GM21529 (cell line): ENCODE data around the gene OPHN1.
"Not testable (repeated sequence)": the region's sequence is repeated elsewhere in the genome, so short reads cannot be mapped to it uniquely, and the experiment has no call there.

Source experiments
- ATAC-seq: cut with Tn5 transposase; IDR thresholded peaks from one replicate; pipeline ENCODE4 v1.9.1; 2021; ENCODE audit not compliant: unreplicated experiment

Gene OPHN1

GRCh38 chrX:68083510-68083909 is 349.8 kb downstream of the OPHN1 start:
- ATAC-seq: no peak

GRCh38 chrX:68079961-68080360 is 353.3 kb downstream of the OPHN1 start:
- no peak for ATAC-seq

GRCh38 chrX:68078801-68079200 is 354.5 kb downstream of the OPHN1 start:
- not testable (repeated sequence) for ATAC-seq

- ATAC-seq: no peak
Measured at GRCh38 chrX:68077378-68077777, 355.9 kb downstream of the OPHN1 start.

- ATAC-seq: no peak
Measured at GRCh38 chrX:68072041-68072440, 361.3 kb downstream of the OPHN1 start.

GRCh38 chrX:68070119-68070518 is 363.2 kb downstream of the OPHN1 start:
- not testable (repeated sequence) for ATAC-seq

- no peak for ATAC-seq
Measured at GRCh38 chrX:68061206-68061535, 372.1 kb downstream of the OPHN1 start.

- no peak for ATAC-seq
Measured at GRCh38 chrX:68060506-68061205, 372.6 kb downstream of the OPHN1 start.

- no peak for ATAC-seq
Measured at GRCh38 chrX:68059469-68059868, 373.8 kb downstream of the OPHN1 start.

- ATAC-seq: no peak
Measured at GRCh38 chrX:68049466-68049865, 383.8 kb downstream of the OPHN1 start.

- no peak for ATAC-seq
Measured at GRCh38 chrX:68048774-68049173, 384.5 kb downstream of the OPHN1 start.

- no peak for ATAC-seq
Measured at GRCh38 chrX:68045008-68045577, 388.2 kb downstream of the OPHN1 start.

GRCh38 chrX:68043713-68044438 is 389.4 kb downstream of the OPHN1 start:
- ATAC-seq: no peak

- no peak for ATAC-seq
Measured at GRCh38 chrX:68041110-68041509, 392.2 kb downstream of the OPHN1 start.

GRCh38 chrX:68018248-68019203 is 414.8 kb downstream of the OPHN1 start:
- ATAC-seq: no peak

- no peak for ATAC-seq
Measured at GRCh38 chrX:67998540-67998939, 434.8 kb downstream of the OPHN1 start.
